Panc1 (cell line): ENCODE data around the gene ADAMTS6. TPM values are rescaled to one million over a fixed set of nuclear protein-coding genes. Genes with fewer than 3 reads are reported as not detected.

Experiments used
- ATAC-seq: fragments of 200-7000 bp; cut with Tn5 transposase; 2 replicates; pipeline ENCODE4 v1.9.1; 2020; ENCODE audit warnings: mild to moderate bottlenecking, moderate library complexity
- BruUV-seq: library from RNA; stranded (reverse); fragments of 400-500 nt; replicated peaks from 2 replicates; lab custom pipeline; 2021; lab: Mats Ljungman, UMichigan
- CTCF ChIA-PET: fragments of 300-600 bp; sonication (Branson Sonifier 250); formaldehyde crosslinking; loops from one replicate; lab custom pipeline; 2022; ENCODE audit warnings: antibody characterized with exemption; lab: Charles Lee
- POLR2A ChIA-PET: fragments of 300-600 bp; sonication (Branson Sonifier 250); formaldehyde crosslinking; loops from one replicate; lab custom pipeline; 2022; ENCODE audit warnings: antibody characterized with exemption; lab: Charles Lee
- DNase-seq: peaks from one replicate; pipeline ENCODE4 v3.0.0-alpha.2; 2010; ENCODE audit warnings: low read depth, low spot score
- H3K27ac ChIP-seq: 2 replicates; pipeline ENCODE4 v1.5.1; 2011; ENCODE audit warnings: mild to moderate bottlenecking, low read length, inconsistent platforms
- H3K27me3 ChIP-seq: fragments of 200-500 bp; sonication (Bioruptor generic); 2 replicates; pipeline ENCODE4 v1.6.0; 2014; ENCODE audit warnings: low read length, inconsistent platforms; ENCODE audit not compliant: control insufficient read depth, insufficient read depth
- H3K36me3 ChIP-seq: fragments of 200-500 bp; sonication (Bioruptor generic); 2 replicates; pipeline ENCODE4 v1.5.1; 2014; ENCODE audit warnings: inconsistent platforms, mild to moderate bottlenecking, low read length, moderate library complexity; ENCODE audit not compliant: control insufficient read depth, insufficient read depth
- H3K4me1 ChIP-seq: 2 replicates; pipeline ENCODE4 v1.5.1; 2011; ENCODE audit warnings: inconsistent platforms, mild to moderate bottlenecking, low read length, moderate library complexity; ENCODE audit not compliant: control insufficient read depth, insufficient read depth
- H3K4me3 ChIP-seq, 2 experiments: 2 replicates each; pipeline ENCODE4 v1.5.1; 2011 to 2012; ENCODE audit warnings: low read depth in 2 of 2, low read length in 2 of 2, mild to moderate bottlenecking in 2 of 2, inconsistent platforms in 1 of 2, moderate library complexity in 1 of 2
- H3K9me3 ChIP-seq: fragments of 200-500 bp; sonication (Bioruptor generic); 2 replicates; pipeline ENCODE4 v1.5.1; 2014; ENCODE audit warnings: low read depth, mild to moderate bottlenecking, inconsistent platforms, low read length, moderate library complexity; ENCODE audit not compliant: control insufficient read depth, insufficient read depth
- CTCF ChIP-seq: fragments of 450-650 bp; IDR thresholded peaks from 2 replicates; pipeline ENCODE4 v1.5.1; 2017; ENCODE audit warnings: mild to moderate bottlenecking
- POLR2AphosphoS5 ChIP-seq: IDR thresholded peaks from 2 replicates; pipeline ENCODE4 v1.6.1; 2012; ENCODE audit warnings: mild to moderate bottlenecking, low read depth, low read length, moderate library complexity
- REST ChIP-seq, 2 experiments: IDR thresholded peaks; 2 replicates each; pipeline ENCODE4 v1.6.1; 2011 to 2012; ENCODE audit warnings: low read depth in 2 of 2, control low read depth in 1 of 2, low read length in 1 of 2, mild to moderate bottlenecking in 1 of 2, moderate library complexity in 1 of 2; ENCODE audit not compliant: insufficient read depth in 1 of 2
- SIN3A ChIP-seq: IDR thresholded peaks from 2 replicates; pipeline ENCODE4 v1.6.1; 2012; ENCODE audit warnings: low read depth, mild to moderate bottlenecking, low read length, moderate library complexity, borderline replicate concordance; ENCODE audit not compliant: insufficient read depth
- TCF7L2 ChIP-seq: IDR thresholded peaks from 2 replicates; pipeline ENCODE4 v1.6.1; 2011; ENCODE audit warnings: mild to moderate bottlenecking, low read depth, low read length, inconsistent platforms
- in situ Hi-C: cut with HindIII; loops from 2 replicates; pipeline ENCODE4 v1.10.0; 2016; ENCODE audit warnings: low sequenced_read_pairs, low pct_unique_long_range_greater_than_20kb
- intact Hi-C: fragments of 100-400 bp; cut with micrococcal nuclease; formaldehyde crosslinking; loops from one replicate; pipeline ENCODE4 v1.10.0; 2022; ENCODE audit not compliant: unreplicated experiment
- total RNA-seq: library from RNA; stranded (reverse); gene quantifications from one replicate; pipeline ENCODE4 v1.2.1, GENCODE V29; 2021; ENCODE audit not compliant: unreplicated experiment

ADAMTS6 gene
- total RNA-seq, 1 experiment from 2014 or later = 0.64 TPM

- intact Hi-C loops = loop anchor here (10.0 kb wide), 1 partner anchor 240 kb away; no protein-coding TSS in a partner anchor
These were observed 276.8 kb downstream of the ADAMTS6 start for GRCh38 chr5:65204966-65205365.

GRCh38 chr5:65203746-65204145 lies 278.0 kb downstream of the ADAMTS6 start:
- H3K4me3 ChIP-seq = no peak overlapping the region
- H3K27ac ChIP-seq = no peak overlapping the region
- intact Hi-C loops (loop anchor here (10.0 kb wide), 1 partner anchor 239 kb away; no protein-coding TSS in a partner anchor), in situ Hi-C loops (no loop called here)
- TF ChIP-seq CTCF = no peak
- no peak for TF ChIP-seq SIN3A
- no peak for TF ChIP-seq TCF7L2
- no peak for TF ChIP-seq POLR2AphosphoS5
- TF ChIP-seq REST (IDR thresholded peaks at IDR 0.05; ENCODE audit: insufficient read depth in 1 of 2, low read depth in 2 of 2, low read length in 1 of 2) = no peak
- BruUV-seq = no TSS peak
- no peaks in the 10 kb centered on the region for H3K27me3 ChIP-seq
- H3K4me1 ChIP-seq = no peaks in the 10 kb centered on the region
- CTCF ChIA-PET = no interaction called here
- no peak for ATAC-seq
- POLR2A ChIA-PET = no interaction called here
- no peak for DNase-seq
- no peaks in the 10 kb centered on the region for H3K9me3 ChIP-seq
- no peaks in the 10 kb centered on the region for H3K36me3 ChIP-seq

More at GRCh38 chr5:65204966-65205365, 276.8 kb downstream of the ADAMTS6 start:
- DNase-seq (no peak), ATAC-seq (no peak)
- Histone ChIP-seq H3K9me3 (no peaks in the 10 kb centered on the region), H3K27ac (no peak overlapping the region), H3K4me3 (no peak overlapping the region), H3K36me3 (no peaks in the 10 kb centered on the region), H3K4me1 (no peaks in the 10 kb centered on the region), H3K27me3 (no peaks in the 10 kb centered on the region)
- ChIA-PET POLR2A (no interaction called here), CTCF (no interaction called here)
- no peak for TF ChIP-seq TCF7L2
- no peak for TF ChIP-seq REST (IDR thresholded peaks at IDR 0.05; ENCODE audit: insufficient read depth in 1 of 2, low read depth in 2 of 2, low read length in 1 of 2)
- TF ChIP-seq SIN3A = no peak
- no peak for TF ChIP-seq CTCF
- no peak for TF ChIP-seq POLR2AphosphoS5
- in situ Hi-C loops = no loop called here
- BruUV-seq = no TSS peak
